ENCODE data around the gene SLC7A14. TPM values are rescaled to one million over a fixed set of nuclear protein-coding genes. Genes with fewer than 3 reads are reported as not detected.

SLC7A14 gene
- 7.0 TPM for total RNA-seq

- DNase-seq = peak; percentile 52
Measured at GRCh38 chr3:170585937-170586310, at the start of gene SLC7A14. SLC7A14 (minus strand) TSS chr3:170586075; CDS start chr3:170526936, 59,139 bp downstream.

- no peak for DNase-seq
Measured at GRCh38 chr3:170635385-170635735, 49.5 kb upstream of the SLC7A14 start.

- DNase-seq = no peak
Measured at GRCh38 chr3:170634663-170635384, 48.9 kb upstream of the SLC7A14 start.

- DNase-seq = no peak
Measured at GRCh38 chr3:170633573-170633972, 47.7 kb upstream of the SLC7A14 start.

- no peak for DNase-seq
Measured at GRCh38 chr3:170632780-170633179, 46.9 kb upstream of the SLC7A14 start.

GRCh38 chr3:170631755-170632488 lies 46.0 kb upstream of the SLC7A14 start:
- DNase-seq = no peak

GRCh38 chr3:170623524-170623923 lies 37.6 kb upstream of the SLC7A14 start:
- no peak for DNase-seq

GRCh38 chr3:170622369-170623159 lies 36.7 kb upstream of the SLC7A14 start:
- peak; percentile 4 for DNase-seq

GRCh38 chr3:170621256-170621655 lies 35.4 kb upstream of the SLC7A14 start:
- DNase-seq = no peak

- DNase-seq = peak; percentile 52
Measured at GRCh38 chr3:170614214-170614966, 28.5 kb upstream of the SLC7A14 start.

GRCh38 chr3:170611751-170612150 lies 25.9 kb upstream of the SLC7A14 start:
- DNase-seq = no peak

- DNase-seq = no peak
Measured at GRCh38 chr3:170610321-170610884, 24.5 kb upstream of the SLC7A14 start.

GRCh38 chr3:170608475-170608874 lies 22.6 kb upstream of the SLC7A14 start:
- DNase-seq = no peak

GRCh38 chr3:170606675-170607074 lies 20.8 kb upstream of the SLC7A14 start:
- DNase-seq = no peak

- no peak for DNase-seq
Measured at GRCh38 chr3:170605490-170605889, 19.6 kb upstream of the SLC7A14 start.

- peak; percentile 17 for DNase-seq
Measured at GRCh38 chr3:170603770-170604510, 18.1 kb upstream of the SLC7A14 start.

GRCh38 chr3:170602556-170602955 lies 16.7 kb upstream of the SLC7A14 start:
- no peak for DNase-seq

GRCh38 chr3:170600005-170600624 lies 14.2 kb upstream of the SLC7A14 start:
- no peak for DNase-seq

- DNase-seq = no peak
Measured at GRCh38 chr3:170599091-170599490, 13.2 kb upstream of the SLC7A14 start.

GRCh38 chr3:170598091-170598502 lies 12.2 kb upstream of the SLC7A14 start:
- no peak for DNase-seq

- no peak for DNase-seq
Measured at GRCh38 chr3:170594528-170594927, 8.7 kb upstream of the SLC7A14 start.
